Caco-2 (cell line): ENCODE data around the gene AKR1C3. TPM values are rescaled to one million over a fixed set of nuclear protein-coding genes. Genes with fewer than 3 reads are reported as not detected.
A peak's percentile ranks its signal among the peaks of the same experiment; 100 is the strongest.

Experiments
- BruUV-seq: library from RNA; stranded (reverse); fragments of 400-500 nt; replicated peaks from 2 replicates; lab custom pipeline; 2021; lab: Mats Ljungman, UMichigan
- CTCF ChIA-PET: fragments of 300-600 bp; sonication (Branson Sonifier 250); formaldehyde crosslinking; loops from one replicate; lab custom pipeline; 2022; ENCODE audit warnings: antibody characterized with exemption; lab: Charles Lee
- POLR2A ChIA-PET: fragments of 300-600 bp; sonication (Branson Sonifier 250); formaldehyde crosslinking; loops from one replicate; lab custom pipeline; 2022; ENCODE audit warnings: antibody characterized with exemption; lab: Charles Lee
- DNase-seq, 2 experiments: peaks; one replicate each; pipeline versions ENCODE4 v3.0.0 to v3.0.0-alpha.2; 2020 to 2022
- H3K27me3 ChIP-seq: replicated peaks from 2 replicates; pipeline ENCODE4 v1.6.0; 2011; ENCODE audit warnings: low read length; ENCODE audit not compliant: control insufficient read depth, insufficient read depth
- H3K36me3 ChIP-seq: 2 replicates; pipeline ENCODE4 v1.5.1; 2011; ENCODE audit warnings: low read length; ENCODE audit not compliant: control insufficient read depth, insufficient read depth
- H3K4me1 ChIP-seq: fragments of 250-450 bp; sonication (Bioruptor Pico); 2 replicates; pipeline ENCODE4 v1.5.1; 2020; ENCODE audit warnings: mild to moderate bottlenecking
- H3K4me3 ChIP-seq: 2 replicates; pipeline ENCODE4 v1.5.1; 2011; ENCODE audit warnings: low read depth, mild to moderate bottlenecking, control low read depth, low read length
- H3K9me3 ChIP-seq: fragments of 250-450 bp; sonication (Bioruptor Pico); 2 replicates; pipeline ENCODE4 v1.5.1; 2020; ENCODE audit warnings: mild to moderate bottlenecking, moderate library complexity
- H3K27ac Mint-ChIP-seq: one replicate; pipeline ENCODE4 v1.8.0; 2022; ENCODE audit warnings: mixed read lengths; ENCODE audit not compliant: unreplicated experiment
- H3K27me3 Mint-ChIP-seq: one replicate; pipeline ENCODE4 v1.8.0; 2022; ENCODE audit warnings: mixed read lengths; ENCODE audit not compliant: insufficient read depth, unreplicated experiment
- H3K36me3 Mint-ChIP-seq: one replicate; pipeline ENCODE4 v1.8.0; 2022; ENCODE audit warnings: mild to moderate bottlenecking, mixed read lengths; ENCODE audit not compliant: insufficient read depth, unreplicated experiment
- H3K4me1 Mint-ChIP-seq: one replicate; pipeline ENCODE4 v1.8.0; 2022; ENCODE audit warnings: low read depth, mixed read lengths; ENCODE audit not compliant: unreplicated experiment
- H3K4me3 Mint-ChIP-seq: one replicate; pipeline ENCODE4 v1.8.0; 2022; ENCODE audit warnings: mild to moderate bottlenecking, moderate library complexity, mixed read lengths; ENCODE audit not compliant: unreplicated experiment
- H3K9me3 Mint-ChIP-seq: one replicate; pipeline ENCODE4 v1.8.0; 2022; ENCODE audit warnings: mixed read lengths; ENCODE audit not compliant: unreplicated experiment
- CTCF ChIP-seq, 2 experiments: fragments of 200-600 bp in 1 of 2; IDR thresholded peaks; 1 replicate in 1 of 2; 2 replicates in 1 of 2; pipeline versions ENCODE4 v1.5.1 to v1.8.0; 2011 to 2022; ENCODE audit warnings: antibody characterized with exemption in 1 of 2, control low read depth in 1 of 2, inconsistent platforms in 1 of 2, low read depth in 1 of 2, low read length in 1 of 2, mild to moderate bottlenecking in 1 of 2, moderate library complexity in 1 of 2; ENCODE audit not compliant: insufficient read depth in 1 of 2, severe bottlenecking in 1 of 2, unreplicated experiment in 1 of 2
- intact Hi-C: fragments of 100-400 bp; cut with micrococcal nuclease; formaldehyde crosslinking; loops from one replicate; pipeline ENCODE4 v1.10.0; 2022; ENCODE audit not compliant: unreplicated experiment
- total RNA-seq: library from RNA; stranded (reverse); gene quantifications from 2 replicates; pipeline ENCODE4 v1.2.3, GENCODE V29; 2022

Gene AKR1C3
- total RNA-seq, 1 experiment from 2014 or later = 115 TPM

GRCh38 chr10:5081091-5081490 is 13.1 kb upstream of the AKR1C3 start:
- DNase-seq = no peak
- Histone ChIP-seq H3K4me3 (no peak overlapping the region), H3K36me3 (no peaks in the 10 kb centered on the region), H3K27me3 (no peaks in the 10 kb centered on the region), H3K9me3 (0 out of 2 replicates have a peak, but pooled peaks cover 3% of the 10 kb centered on the region), H3K4me1 (peaks cover 29% of the 10 kb centered on the region)
- no peak for TF ChIP-seq CTCF (IDR thresholded peaks at IDR 0.05; ENCODE audit: insufficient read depth in 1 of 2, low read depth in 1 of 2, low read length in 1 of 2, severe bottlenecking in 1 of 2, unreplicated experiment in 1 of 2)
- Mint-ChIP-seq H3K27me3 (no peaks in the 10 kb centered on the region), H3K4me1 (peaks cover 31% of the 10 kb centered on the region), H3K27ac (no peak overlapping the region), H3K4me3 (no peak overlapping the region), H3K9me3 (peaks cover 27% of the 10 kb centered on the region), H3K36me3 (peaks cover 6% of the 10 kb centered on the region)
- intact Hi-C loops = loop anchor here (1.0 kb wide), 1 partner anchor 13 kb away; the partner anchor contains the start of gene AKR1C3
- no TSS peak for BruUV-seq
- ChIA-PET CTCF (no interaction called here), POLR2A (interaction anchor here (0.6 kb wide), 1 partner anchor 39 kb away, joined by 3 read pairs; no protein-coding TSS in a partner anchor)

DNA sequence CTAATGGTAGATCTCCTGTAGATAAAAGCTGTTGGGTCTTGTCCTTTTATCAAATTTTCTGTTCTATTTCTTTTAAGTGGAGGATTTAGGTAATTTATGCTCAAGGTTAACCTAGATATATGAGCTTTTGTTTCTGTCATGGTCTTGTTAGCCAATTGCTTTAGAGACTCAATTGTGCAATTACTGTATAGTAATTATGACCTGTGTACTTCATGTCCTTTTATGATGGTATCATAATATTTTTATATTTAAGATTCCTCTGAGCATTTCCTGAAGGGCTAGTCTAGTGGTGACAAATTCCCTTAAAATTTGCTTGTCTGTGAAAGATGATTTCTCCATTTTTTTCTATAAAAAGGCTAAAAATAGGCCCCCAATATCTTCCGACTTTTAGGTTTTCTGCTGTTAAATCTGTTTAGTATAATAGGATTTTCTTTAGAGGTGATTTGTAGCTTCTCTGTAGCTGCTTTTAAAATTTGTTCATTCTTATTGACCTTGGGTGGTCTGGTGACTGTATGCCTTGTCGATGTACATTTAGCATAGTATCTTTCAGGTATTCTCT is 5.4 kb upstream of the AKR1C3 start:
- Mint-ChIP-seq H3K9me3 (peaks cover 47% of the 10 kb centered on the region), H3K4me3 (no peak overlapping the region), H3K4me1 (no peaks in the 10 kb centered on the region), H3K27ac (no peak overlapping the region), H3K36me3 (no peaks in the 10 kb centered on the region), H3K27me3 (no peaks in the 10 kb centered on the region)
- BruUV-seq = no TSS peak
- Histone ChIP-seq H3K4me1 (peaks cover 3% of the 10 kb centered on the region; the same call in 1 of the 2 replicates), H3K9me3 (peaks cover 11% of the 10 kb centered on the region; the same call in 1 of the 2 replicates), H3K36me3 (no peaks in the 10 kb centered on the region), H3K4me3 (no peak overlapping the region), H3K27me3 (no peaks in the 10 kb centered on the region)
- DNase-seq = no peak
- CTCF ChIA-PET = interaction anchor here (0.6 kb wide), 1 partner anchor 274 kb away, joined by 3 read pairs; no protein-coding TSS in a partner anchor
- POLR2A ChIA-PET = no interaction called here
- intact Hi-C loops = no loop called here
- no peak for TF ChIP-seq CTCF (IDR thresholded peaks at IDR 0.05; ENCODE audit: insufficient read depth in 1 of 2, low read depth in 1 of 2, low read length in 1 of 2, severe bottlenecking in 1 of 2, unreplicated experiment in 1 of 2)

DNA sequence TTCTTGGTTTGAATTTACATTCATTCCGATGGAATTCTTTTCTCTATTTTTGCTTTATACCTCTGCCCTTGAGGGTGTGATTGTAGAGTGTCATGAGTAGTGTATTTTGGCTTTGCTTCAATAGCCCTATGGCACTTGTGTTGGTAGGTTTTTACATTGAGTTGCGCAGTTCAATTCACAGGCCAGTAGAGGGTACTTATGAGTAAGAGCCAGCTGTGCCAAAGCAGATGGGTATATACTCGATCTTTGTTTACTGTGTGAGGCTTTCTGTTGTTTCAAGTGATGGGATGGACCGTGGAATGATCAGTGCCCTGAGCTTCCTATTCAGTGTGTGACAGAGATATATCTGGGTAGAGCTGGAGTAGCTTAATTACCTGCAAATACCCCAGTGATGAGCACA is 4.3 kb upstream of the AKR1C3 start:
- no TSS peak for BruUV-seq
- ChIA-PET CTCF (interaction anchor here (0.9 to 1.0 kb wide), 2 partner anchors 18 to 240 kb away, joined by 3 to 9 read pairs; no protein-coding TSS in a partner anchor), POLR2A (no interaction called here)
- H3K27me3 ChIP-seq = no peaks in the 10 kb centered on the region
- H3K27me3 Mint-ChIP-seq = no peaks in the 10 kb centered on the region
- no peaks in the 10 kb centered on the region for H3K36me3 Mint-ChIP-seq
- H3K4me1 ChIP-seq = peaks cover 5% of the 10 kb centered on the region; the same call in 1 of the 2 replicates
- H3K9me3 ChIP-seq = peaks cover 11% of the 10 kb centered on the region; the same call in 1 of the 2 replicates
- H3K9me3 Mint-ChIP-seq = peaks cover 47% of the 10 kb centered on the region
- no peak overlapping the region for H3K4me3 Mint-ChIP-seq
- peak in 1 of 2 experiments; percentile 46 for DNase-seq
- no peaks in the 10 kb centered on the region for H3K36me3 ChIP-seq
- no peak overlapping the region for H3K4me3 ChIP-seq
- intact Hi-C loops = loop anchor here (1.0 to 5.0 kb wide), 4 partner anchors 107 to 342 kb away; partner anchors contain the start of gene AKR1C4
- no peaks in the 10 kb centered on the region for H3K4me1 Mint-ChIP-seq
- no peak overlapping the region for H3K27ac Mint-ChIP-seq
- peak; percentile 38 to 73 for TF ChIP-seq CTCF (IDR thresholded peaks at IDR 0.05; ENCODE audit: insufficient read depth in 1 of 2, low read depth in 1 of 2, low read length in 1 of 2, severe bottlenecking in 1 of 2, unreplicated experiment in 1 of 2)
